ENCODE data around the gene ZP3.
"Not testable (repeated sequence)": the region's sequence is repeated elsewhere in the genome, so short reads cannot be mapped to it uniquely, and the experiment has no call there.

The ZP3 gene

DNA sequence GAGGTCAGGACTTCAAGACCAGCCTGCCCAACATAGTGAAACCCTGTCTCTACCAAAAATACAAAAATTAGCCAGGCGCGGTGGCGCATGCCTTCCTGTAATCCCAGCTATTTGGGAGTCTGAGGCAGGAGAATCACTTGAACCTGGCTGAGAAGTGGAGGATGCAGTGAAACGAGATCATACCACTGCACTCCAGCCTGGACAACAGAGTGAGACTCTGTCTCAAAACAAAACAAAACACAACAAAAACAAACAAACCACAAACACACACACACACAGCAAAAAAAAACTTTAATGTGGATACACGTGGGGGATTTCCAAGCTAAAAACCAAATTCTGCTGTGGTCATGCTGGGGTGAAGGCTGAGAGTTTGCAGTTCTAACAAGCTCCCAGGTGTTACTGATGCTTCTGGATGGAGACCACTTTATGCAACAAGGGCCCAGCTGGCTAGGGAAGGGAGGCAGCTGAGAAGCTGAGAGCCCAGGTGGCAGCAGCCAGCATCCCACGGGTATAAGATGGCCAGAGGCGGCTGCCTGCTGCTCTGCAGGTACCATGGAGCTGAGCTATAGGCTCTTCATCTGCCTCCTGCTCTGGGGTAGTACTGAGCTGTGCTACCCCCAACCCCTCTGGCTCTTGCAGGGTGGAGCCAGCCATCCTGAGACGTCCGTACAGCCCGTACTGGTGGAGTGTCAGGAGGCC lies at the start of gene ZP3:
Gene ZP3, plus strand, starts transcription at position 538 of the 699 bp plus-strand sequence. Its CDS starts 15 bp downstream, at position 553.
- no peak for DNase-seq (ENCODE audit: low read depth in 2 of 3, low spot score in 2 of 3)

DNA sequence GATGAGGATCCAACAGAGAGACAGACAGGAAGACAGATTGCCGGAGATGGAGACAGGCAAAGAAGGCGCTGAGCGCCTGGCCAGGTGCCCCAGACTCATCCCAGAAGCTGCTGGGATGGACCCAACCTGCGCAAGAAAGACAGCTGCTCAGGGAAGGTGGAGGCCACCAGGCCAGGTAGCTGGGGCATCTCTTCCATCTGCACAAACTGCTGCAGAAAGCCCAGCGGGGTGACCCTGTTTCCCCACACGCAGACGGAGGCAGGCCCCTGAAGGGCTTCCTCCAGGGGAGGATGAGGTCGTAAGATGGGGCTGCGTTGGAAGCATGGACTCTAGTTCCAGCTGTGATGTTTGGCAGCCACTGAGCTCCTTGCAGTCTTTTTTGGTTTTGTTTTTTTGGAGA lies 49.5 kb upstream of the ZP3 start:
- DNase-seq (ENCODE audit: low read depth in 2 of 3, low spot score in 2 of 3), result no peak

DNA sequence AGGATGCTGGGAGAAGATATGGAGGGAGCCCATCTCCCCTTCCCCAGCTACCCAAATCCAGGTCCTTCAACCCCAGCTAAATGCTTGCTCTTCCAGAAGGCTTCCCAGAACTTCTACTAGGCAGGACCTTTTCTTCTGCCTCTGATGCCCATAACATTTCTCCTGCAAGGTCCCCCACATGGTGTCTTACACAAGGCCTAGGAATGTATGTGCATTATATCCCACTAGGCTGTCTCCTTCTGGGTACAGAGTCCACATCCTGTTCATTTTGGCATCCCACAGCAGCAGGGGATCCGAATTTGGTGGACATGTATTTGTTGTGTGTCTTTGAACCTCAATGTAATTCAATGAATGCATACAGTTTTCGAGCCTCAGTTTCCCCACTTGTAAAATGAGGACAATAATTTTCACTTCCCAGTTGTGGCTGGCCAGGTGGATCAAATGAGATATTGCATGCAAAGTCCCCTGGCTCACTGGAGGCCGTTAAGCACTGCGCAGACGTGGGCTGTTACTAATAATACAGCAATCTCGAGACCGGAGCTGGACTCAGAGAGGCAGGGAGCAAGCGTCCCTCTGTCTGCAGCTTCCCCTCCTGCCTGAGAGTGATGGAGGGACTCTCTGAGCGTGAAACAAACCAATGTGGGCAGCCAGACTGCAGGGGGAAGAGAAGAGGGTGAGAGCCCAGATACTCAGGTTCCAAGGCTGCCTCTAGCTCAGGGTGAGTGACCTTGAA lies 47.4 kb upstream of the ZP3 start:
- DNase-seq (ENCODE audit: low read depth in 2 of 3, low spot score in 2 of 3), result no peak

DNA sequence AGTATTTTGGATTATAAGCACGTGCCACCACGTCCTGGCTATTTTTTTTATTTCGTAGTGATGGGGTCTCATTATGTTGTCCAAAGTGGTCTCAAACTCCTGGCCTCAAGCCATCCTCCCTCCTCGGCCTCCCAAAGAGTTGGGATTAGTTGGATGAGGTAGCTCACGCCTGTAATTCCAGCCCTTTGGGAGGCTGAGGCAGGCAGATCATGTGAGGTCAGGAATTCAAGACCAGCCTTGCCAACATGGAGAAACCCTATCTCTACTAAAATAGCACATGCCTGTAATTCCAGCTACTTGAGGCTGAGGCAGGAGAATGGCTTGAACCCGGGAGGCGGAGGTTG lies 44.2 kb upstream of the ZP3 start:
- DNase-seq (ENCODE audit: low read depth in 2 of 3, low spot score in 2 of 3), result no peak

DNA sequence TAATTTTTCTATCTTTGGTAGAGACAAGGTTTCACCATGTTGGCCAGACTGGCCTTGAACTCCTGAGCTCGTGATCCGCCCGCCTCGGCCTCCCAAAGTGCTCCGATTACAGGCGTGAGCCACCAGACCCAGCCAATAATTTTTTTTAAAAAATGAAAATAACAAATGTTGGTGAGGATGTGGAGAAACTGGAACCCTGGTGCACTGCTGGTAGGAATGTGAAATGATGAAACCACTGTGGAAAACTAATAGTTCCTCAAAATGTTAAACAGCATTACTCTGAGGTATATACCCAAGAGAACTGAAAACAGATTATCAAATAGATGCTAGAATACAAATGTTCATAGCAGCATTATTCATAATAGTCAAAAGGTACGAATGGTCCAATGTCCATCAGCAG lies 42.9 kb upstream of the ZP3 start:
- DNase-seq (ENCODE audit: low read depth in 2 of 3, low spot score in 2 of 3), result no peak

DNA sequence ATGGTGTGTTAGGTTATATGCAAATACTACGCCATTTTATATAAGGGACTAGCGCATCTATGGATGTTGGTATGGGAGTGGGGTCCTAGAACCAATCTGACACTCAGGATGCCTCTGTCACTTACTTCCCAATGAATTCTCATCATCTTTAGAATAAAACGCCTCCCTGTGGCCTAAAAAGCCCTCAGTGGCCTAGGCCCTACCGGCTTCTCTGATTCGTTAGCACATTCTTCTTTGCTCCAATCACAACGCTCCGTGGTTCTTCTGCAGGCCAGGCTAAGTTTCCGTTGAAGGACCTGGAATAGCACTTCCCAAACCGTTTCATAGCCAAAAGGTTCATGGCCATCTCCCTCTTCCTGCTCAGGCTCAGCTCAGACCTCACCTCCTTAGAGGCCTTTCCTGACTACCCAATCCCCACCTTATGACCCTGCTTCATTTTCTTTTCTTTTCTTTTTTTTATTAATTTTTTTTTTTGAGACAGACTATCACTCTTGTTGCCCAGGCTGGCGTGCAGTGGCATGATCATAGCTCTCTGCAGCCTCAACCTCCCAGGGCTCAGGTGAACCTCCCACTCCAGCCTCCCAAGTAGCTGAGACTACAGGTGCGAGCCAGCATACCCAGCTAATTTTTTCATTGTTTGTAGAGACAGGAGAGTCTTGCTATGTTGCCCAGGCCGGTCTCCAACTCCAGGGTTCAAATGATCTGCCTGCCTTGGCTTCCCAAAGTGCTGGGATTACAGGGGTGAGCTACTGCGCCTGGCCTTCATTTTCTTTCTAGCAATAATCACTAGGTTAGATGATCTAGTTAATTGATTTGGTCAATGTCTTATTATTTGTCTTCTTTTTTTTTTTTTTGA lies 41.4 kb upstream of the ZP3 start:
- no peak for DNase-seq (ENCODE audit: low read depth in 2 of 3, low spot score in 2 of 3)

DNA sequence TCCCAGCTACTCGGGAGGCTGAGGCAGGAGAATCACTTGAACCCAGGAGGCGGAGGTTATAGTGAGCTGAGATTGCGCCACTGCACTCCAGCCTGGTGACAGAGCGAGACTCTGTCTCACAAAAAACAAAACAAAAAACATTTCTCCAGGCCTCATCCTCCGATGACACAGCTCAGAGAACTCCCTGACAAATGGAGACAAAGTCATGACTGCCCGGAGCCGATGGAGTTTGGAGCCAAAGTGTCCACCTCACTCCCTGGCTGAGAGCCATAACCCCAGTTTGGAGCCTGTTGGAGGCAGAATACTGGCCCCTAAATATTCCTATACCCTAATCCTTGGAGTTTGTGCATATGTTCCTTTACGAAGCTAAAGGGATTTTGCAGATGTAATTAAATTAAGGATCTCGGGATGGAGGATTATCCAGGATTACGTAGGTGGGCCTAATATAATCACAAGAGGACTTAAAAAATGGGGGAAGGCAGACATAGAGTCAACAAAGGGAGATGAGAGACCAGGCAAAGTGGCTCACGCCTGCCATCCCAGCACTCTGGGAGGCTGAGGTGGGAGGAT lies 38.0 kb upstream of the ZP3 start:
- no peak for DNase-seq (ENCODE audit: low read depth in 2 of 3, low spot score in 2 of 3)

DNA sequence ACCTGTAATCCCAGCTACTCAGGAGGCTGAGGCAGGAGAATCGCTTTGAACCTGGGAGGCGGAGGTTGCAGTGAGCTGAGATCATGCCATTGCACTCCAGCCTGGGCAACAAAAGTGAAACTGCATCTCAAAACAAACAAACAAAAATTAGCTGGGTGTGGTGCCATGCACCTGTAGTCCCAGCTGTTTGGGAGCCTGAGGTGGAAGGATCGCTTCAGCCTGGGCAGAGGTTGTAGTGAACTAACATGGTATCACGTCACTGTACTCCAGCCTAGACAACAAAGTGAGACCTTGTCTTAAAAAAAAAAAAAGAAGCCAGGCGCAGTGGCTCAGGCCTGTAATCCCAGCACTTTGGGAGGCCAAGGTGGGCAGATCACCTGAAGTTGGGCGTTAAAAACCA lies 37.0 kb upstream of the ZP3 start:
- not testable (repeated sequence) for DNase-seq (ENCODE audit: low read depth in 2 of 3, low spot score in 2 of 3)

DNA sequence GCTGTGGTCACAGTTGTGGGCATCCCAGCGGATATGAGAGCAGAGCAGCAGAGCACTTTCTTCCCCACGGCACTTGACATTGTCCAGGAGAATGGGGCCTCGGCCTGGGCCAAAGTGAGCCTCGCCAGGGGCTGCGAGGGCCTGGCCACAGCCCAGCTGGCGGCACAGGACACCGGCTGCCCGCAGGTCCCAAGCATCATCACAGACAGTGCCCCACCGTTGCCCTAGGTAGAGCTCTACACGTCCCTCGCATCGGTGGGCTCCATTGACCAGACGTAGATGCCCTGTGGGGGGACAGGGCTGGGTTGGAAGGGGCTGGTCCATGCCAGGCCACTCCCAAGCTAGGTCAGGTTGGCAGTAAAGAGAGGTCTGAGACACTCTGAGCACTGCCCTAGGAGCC lies 34.7 kb upstream of the ZP3 start:
- DNase-seq (ENCODE audit: low read depth in 2 of 3, low spot score in 2 of 3), result no peak

DNA sequence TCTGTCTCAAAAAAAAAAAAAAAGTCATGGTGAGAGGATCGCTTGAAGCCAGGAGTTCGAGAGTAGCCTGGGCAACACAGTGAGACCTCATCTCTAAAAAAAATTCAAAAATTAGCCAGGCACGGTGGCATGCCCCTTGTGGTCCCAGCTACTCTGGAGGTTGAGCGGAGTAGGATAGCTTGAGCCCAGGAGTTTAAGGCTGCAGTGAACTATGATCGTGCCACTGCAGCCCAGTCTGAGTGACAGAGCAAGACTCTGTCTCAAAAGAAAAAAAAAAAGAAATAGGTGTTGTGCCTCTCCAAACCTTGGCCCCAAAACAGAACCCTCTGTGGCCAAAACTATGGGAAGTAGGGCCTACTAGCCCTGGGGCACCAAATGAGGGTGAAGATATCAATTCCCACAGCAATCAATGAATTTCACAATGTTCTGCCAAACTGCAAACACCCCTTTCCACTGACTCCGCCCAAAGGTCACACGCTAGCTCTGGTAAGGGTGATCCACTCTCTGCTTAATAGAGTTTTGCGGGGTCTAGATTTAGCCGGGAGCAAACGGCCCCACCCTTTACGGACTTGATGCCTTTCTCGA lies 32.1 kb upstream of the ZP3 start:
- no peak for DNase-seq (ENCODE audit: low read depth in 2 of 3, low spot score in 2 of 3)

DNA sequence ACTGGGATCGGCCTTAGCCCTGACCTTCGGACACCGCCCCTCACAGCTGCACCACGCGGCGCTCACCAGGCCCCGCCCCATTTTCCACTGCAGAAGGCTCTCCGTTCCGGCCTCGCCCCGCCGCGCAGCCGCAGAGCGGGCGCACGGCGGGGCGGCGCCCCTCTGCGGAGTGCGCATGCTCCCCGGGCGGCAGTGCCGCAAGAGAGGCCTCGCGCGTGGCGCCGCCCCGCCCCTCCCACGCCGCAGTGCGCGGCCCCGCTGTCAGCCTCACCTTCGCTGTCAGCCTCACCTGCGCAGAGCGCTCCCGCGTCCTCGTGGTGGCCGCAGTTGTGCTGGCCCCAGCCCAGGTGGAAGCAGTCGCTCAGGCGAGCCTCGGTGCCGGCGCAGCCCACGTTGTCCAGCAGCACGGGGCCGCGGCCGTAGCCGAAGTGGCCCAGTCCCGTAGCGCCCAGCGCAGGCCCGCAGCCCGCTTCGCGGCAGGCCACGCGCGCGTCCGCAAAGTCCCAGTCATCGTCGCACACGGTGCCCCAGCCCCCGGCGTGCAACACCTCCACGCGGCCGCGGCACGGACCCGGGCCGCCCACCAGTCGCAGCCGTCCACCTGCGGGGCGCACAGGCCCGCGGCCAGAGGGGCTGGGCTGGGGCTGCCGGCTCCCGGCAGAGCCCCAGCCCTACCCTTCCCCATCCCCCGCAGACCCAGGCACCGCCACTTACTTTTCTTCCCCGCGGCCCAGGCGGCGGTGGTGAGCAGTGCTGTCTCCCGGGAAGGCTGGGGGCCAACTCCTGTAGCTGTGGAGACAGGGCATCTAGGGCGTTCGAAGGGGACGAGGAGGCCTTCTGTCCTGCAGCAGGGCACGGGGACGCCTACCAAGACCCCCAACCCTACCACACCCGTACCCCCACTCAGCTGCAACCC lies 31.4 kb upstream of the ZP3 start:
- peak; percentile 74 to 88 (median 86) for DNase-seq (ENCODE audit: low read depth in 2 of 3, low spot score in 2 of 3)

DNA sequence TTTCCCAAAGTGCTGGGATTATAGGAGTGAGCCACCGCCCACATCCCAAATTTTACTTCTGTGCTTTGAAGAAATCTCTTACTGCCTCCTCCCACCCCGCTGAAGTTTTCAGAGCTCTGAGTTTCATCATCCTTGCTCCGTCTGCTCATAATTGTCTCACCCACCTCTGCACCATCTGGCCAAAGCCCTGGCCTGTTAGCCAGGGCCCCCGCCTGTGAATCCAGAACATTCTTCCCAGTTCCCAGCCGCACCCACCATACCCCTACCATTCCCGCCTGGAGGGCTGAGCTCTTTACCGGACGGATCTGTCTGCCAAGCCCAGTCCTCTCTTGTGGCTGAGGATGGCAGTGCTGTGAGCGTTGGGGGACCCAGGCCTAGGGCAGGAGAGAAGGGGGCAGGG lies 29.8 kb upstream of the ZP3 start:
- no peak for DNase-seq (ENCODE audit: low read depth in 2 of 3, low spot score in 2 of 3)

DNA sequence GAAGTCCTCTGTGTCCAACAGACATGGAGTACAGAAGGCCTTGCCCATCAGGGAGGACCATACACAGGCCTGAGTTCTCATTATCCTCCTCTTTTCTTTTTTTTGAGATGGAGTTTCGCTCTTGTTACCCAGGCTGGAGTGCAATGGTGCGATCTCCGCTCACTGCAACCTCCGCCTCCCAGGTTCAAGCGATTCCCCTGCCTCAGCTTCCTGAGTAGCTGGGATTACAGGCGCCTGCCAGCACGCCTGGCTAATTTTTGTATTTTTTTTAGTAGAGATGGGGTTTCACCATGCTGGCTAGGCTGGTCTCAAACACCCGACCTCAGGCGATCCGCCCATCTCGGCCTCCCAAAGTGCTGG lies 29.2 kb upstream of the ZP3 start:
- not testable (repeated sequence) for DNase-seq (ENCODE audit: low read depth in 2 of 3, low spot score in 2 of 3)

DNA sequence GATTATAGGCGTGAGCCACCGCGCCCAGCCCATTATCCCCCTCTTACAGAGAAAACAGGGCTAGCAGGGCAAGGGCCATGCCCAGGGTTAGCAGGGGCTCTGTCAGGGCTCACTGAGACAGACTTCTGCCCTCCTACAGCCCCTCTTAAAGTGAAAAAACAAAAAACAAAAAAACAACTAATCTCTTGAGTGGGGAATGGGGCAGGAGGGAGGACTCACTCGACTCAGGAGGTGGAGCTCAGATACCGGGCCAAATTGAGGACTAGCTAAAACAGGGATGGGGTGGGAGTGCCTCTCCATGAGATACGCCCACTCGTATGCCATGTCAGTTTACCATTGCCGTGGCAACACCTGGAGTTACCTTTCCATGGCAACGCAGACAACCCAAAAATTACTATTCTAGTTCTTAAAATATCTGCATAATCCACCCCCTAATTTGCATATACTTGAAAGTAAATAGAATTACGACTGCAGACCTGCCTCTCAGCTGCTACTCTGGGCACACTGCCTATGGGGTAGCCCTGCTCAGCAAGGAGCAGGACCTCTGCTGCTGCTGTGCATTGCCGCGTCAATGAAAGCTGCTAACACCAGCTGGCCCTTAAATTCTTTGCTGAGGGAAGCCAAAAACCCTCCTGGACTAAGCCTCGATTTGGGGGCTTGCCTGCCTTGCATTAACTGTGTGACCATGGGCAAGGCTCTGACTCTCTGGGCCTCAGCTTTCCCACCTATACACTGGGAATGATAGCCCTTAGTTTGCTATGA lies 28.6 kb upstream of the ZP3 start:
- DNase-seq (ENCODE audit: low read depth in 2 of 3, low spot score in 2 of 3), result no peak

DNA sequence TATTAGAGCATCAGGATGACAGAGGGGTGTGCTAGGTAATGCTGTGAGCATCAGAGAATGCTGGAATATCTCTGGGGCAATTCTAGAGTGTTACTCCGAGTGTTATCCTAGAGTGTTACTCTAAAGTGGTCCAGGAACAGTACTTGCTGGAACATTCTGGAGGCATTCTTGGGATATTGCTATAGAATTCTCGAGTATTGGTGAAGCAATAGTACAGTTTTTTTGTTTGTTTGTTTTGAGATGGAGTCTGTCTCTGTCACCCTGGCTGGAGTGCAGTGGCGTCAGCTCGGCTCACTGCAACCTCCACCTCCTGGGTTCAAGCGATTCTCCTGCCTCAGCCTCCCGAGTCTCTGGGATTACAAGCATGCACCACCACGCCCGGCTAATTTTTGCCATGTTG lies 27.9 kb upstream of the ZP3 start:
- no peak for DNase-seq (ENCODE audit: low read depth in 2 of 3, low spot score in 2 of 3)

DNA sequence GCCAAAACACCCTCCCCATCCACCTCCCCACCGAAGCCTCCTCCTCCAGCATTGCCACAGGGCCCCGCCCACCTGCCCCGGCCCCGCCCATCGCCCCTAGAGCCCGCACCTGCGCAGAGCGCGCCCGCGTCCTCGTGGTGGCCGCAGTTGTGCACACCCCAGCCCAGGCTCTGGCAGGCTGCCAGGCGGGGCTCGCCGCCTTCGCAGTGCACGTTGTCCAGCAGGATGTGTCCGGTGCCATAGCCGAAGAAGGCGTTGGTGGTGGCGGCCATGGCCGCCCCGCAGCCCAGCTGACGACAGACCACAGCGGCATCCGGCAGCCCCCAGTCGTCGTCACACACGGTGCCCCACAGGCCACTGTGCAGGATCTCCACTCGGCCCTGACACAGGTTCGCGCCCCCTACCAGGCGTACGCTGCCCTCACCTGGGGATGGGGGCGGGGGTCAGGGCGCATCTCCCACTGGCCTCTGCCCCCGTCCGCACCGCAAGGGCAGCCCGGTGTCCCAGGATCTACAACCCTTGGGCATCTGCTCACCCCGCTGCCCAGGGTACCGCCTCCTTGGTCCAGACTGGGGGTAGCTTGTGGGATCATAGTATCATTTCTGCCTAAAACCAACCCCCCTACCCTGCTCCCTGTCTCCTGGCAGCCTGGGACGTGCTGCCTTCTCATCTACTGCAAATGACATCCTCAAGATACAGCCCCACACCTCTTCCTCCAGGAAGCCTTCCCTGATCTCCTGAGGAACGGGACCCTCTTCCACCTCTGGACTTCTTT lies 27.2 kb upstream of the ZP3 start:
- DNase-seq (ENCODE audit: low read depth in 2 of 3, low spot score in 2 of 3), result peak; percentile 62 to 75 (median 74)

DNA sequence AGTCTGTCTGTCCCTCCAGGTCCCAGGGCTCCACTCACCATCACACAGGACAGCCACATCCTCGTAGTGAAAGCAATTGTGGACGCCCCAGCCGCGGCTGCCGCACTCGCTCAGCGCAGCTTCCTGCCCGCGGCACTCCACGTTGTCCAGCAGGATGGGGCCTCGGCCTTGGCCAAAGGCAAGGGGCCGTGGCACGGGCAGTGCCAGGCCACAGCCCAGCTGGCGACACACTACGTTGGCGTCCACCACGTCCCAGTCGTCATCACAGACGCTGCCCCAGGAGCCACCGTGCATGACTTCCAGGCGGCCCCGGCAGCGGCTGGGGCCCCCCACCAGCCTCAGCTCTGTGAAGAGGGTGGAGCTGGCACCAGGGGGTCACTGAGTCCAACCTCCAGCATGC lies 24.5 kb upstream of the ZP3 start:
- DNase-seq (ENCODE audit: low read depth in 2 of 3, low spot score in 2 of 3), result no peak

DNA sequence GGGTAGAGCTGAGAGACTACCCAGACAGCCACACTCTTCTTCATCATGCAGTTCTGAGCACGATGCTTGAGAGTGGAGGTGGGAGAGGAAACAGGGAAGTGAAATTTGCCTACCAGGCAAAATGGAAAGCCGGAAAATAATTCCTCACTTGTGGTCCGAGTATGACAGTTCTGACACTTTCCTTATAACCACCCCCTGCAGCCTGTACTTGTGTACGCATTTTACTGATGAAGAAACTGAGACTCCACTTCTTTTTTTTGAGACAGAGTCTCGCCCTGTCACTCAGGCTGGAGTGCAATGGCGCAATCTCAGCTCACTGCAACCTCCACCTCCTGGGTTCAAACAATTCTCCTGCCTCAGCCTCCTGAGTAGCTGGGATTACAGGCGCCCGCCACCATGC lies 21.7 kb upstream of the ZP3 start:
- not testable (repeated sequence) for DNase-seq (ENCODE audit: low read depth in 2 of 3, low spot score in 2 of 3)
